ENCODE measurements around the gene TMEM208.

The TMEM208 gene

DNA sequence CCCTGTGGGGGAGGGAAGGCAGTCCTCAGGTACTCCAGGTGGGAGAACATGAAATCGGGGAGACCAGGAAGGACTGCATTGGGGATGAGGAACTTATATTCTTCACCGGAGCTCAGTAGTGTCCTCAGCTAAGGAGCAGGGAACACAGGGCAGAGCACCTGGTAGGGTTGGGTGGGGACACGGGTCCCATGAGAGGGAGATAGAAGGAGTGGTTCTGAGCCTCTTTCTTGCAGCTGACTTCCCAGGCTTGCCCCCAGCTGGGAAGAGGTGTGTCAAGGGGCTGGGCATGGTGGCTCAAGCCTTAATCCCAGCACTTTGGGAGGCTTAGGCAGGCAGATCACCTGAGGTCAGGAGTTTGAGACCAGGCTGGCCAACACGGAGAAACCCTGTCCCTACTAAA lies 18.3 kb downstream of the TMEM208 start:
- no peak for DNase-seq
- intact Hi-C loops (cut with DNase I), result no loop called here

DNA sequence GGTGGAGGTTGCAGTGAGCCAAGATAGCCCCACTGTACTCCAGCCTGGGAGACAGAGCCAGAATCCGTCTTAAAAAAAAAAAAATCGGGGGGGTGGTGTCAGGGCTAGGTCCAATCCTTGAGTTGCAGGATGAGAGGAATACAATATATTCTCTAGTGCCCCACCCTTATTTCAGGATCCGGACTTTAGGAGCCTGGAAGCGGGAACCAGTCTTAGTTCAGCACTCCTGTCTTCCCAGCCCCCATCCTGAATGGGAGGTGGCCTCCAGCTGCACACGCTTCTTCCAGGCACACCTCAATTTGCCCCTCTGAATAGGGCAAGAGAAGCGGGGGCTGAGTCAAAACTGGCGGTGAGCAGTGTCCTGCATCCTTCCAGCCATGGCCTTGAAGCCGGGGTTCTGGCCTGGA lies 18.7 kb downstream of the TMEM208 start:
- intact Hi-C loops (cut with DNase I), result no loop called here
- peak in 1 of 42 donors; percentile 37 for DNase-seq

DNA sequence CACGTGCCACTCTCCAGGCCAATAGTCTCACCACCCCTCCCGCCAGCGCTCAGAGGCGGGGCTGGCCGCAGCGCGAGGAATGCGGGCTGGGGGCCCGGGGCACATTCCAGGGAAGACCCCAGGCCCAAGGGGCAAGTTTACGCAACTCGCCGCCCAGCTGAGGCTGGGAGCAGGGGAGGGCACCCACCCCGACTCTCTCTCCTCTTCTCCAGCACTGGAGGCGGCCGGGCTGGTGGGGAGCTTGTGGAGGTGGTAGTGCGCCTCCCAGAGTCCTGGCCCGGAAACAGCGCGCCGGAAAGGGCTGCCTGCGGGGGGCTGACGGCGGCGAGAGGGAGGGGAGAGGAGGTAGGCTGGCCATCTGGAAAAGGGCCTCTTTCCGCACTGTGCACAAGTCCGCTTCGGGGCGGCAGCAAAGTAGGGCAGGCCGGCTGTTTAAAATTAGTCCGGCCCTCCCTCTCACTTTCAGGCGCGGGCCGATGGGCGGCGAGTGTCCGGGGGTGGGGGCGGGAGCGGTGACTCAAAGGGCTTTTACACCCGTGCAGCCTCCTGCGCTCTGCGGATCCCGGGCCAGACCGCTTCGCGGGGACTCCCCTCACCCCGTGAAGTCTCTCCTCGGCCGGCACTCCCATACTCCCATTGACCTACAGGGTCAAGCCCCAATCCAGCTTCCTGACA lies 19.3 kb downstream of the TMEM208 start:
- intact Hi-C loops (cut with DNase I), result no loop called here

DNA sequence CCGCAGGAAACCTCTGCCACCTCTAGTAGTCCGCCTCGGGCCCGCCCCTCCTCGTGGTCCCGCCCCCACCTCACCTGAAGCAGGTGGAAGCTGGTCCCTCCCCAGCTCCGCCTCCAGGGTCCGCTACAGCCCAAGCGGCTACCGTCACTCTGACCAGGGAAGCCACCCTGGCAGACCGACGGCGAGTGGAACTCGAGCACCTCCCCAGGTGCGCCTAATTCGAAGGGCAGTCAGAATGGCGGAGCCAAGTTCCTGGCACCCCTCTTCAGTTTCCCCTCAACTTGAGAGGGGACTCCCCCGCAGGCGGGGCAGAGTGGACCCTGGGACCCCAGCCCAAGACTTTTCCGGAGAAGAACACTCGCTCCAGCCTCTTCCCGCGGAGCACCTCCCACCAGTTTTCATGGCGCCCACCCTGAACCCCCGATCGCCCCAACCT lies 19.8 kb downstream of the TMEM208 start:
- peak in 7 of 42 donors; percentile 17 to 46 (median 33) for DNase-seq
- intact Hi-C loops (cut with DNase I), result no loop called here

More for the DNA sequence above, 19.3 kb downstream of the TMEM208 start:
- DNase-seq, result peak in 40 of 42 donors; percentile 24 to 81 (median 66)

DNA sequence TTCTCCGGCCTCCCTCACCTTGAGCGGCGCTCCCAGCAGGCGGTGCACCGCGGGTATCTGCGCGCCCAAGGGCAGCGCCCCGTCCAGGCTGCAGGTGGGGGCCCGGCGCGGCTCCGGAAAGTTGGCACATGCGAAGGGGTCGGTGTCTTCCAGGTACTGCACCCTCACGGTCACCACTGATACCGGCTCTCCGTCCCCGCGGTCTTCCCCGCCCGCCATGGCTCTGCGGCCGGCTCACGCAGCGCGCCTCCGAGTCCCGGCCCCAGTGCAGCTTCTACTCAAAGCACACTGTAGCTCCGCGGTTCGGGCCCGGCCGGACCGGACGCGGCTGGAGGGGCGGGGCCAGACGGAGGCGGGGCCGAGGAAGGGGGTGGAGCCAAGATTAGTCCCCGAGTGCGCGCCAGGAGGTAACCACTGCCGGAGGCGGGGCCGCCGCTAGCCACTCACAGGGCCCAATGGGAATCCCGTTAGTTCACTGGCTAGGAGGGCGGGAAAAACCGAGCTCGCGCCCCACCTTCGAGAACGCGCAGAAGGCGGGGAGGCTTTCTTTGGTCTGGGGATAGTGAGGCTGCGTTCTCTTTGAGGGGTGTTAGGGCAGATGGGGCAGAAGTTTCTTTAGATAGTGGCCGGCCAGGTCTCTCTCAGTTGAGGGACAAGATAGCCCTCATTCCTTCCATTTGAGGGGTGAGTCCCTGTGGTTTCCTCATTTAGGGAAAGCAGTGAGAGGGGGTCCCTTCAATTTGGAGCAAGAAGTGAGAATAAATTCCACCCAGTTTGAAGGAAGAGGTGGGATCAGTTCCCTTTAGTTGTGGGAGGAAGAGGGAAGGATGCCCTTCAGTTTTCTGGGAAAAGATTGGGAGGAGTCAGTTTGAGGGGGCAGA lies 20.5 kb downstream of the TMEM208 start, which contains the start of gene FHOD1:
TSS of gene FHOD1 (minus strand) at position 290 of the 881 bp plus-strand sequence. CDS start at position 219, 71 bp downstream.
- intact Hi-C loops (cut with DNase I), result no loop called here
- peak; percentile 89 to 98 (median 96) for DNase-seq

DNA sequence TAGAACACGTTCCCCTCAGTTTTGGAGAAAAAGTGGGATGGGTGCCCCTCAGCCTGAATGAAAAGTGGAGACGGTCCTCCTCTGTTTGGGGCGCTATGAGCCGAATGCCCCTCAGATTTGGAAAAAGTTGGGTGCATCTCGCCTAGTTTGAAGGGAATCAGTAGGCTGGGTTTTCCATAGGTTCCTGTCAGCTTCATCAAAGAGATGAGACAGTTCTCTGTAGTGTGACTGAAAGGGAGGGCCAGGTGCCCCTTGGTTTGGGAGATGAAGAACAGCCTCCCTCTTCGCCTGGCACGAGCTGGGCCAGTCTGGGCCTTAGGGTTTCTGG lies 21.1 kb downstream of the TMEM208 start:
- no peak for DNase-seq
- intact Hi-C loops (cut with DNase I), result no loop called here

DNA sequence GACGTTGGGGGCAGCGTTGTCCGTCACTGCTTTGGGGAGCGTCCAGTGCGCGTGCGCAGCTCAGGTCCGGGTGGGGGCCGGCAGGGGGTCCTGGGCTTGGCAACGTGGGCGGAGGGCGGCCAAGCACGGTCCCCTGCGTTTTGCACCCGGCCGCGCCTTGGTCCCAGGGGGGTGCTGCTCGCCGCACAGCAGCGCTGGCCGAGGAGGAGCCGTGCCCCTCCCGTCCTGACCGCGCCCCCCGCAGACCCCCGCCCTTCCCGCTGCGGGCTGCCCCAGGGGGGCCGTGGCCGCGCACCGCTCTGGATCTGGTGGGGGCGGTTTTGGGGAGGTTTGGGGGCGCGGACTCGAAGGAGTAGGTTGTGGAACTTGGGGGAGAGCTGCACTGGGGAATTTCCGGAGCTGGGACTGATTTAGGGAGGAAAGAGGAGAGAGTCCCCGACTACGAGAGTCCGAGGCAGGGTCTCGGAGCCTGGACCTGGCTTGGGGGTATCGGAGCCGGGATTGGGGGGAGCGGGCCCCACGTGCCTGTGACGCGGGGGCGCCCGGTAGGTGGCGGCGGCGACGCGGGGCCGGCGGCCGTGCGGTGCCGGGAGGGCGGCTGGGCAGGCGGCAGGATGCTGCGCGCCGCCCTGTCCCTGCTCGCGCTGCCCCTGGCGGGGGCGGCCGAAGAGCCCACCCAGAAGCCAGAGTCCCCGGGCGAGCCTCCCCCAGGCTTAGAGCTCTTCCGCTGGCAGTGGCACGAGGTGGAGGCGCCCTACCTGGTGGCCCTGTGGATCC lies 21.7 kb downstream of the TMEM208 start, which contains the start of gene SLC9A5:
TSS of gene SLC9A5 (plus strand) at position 579 of the 777 bp plus-strand sequence. CDS start at position 615, 36 bp downstream.
- DNase-seq, result peak in 16 of 42 donors; percentile 14 to 63 (median 42)
- intact Hi-C loops (cut with DNase I), result no loop called here

DNA sequence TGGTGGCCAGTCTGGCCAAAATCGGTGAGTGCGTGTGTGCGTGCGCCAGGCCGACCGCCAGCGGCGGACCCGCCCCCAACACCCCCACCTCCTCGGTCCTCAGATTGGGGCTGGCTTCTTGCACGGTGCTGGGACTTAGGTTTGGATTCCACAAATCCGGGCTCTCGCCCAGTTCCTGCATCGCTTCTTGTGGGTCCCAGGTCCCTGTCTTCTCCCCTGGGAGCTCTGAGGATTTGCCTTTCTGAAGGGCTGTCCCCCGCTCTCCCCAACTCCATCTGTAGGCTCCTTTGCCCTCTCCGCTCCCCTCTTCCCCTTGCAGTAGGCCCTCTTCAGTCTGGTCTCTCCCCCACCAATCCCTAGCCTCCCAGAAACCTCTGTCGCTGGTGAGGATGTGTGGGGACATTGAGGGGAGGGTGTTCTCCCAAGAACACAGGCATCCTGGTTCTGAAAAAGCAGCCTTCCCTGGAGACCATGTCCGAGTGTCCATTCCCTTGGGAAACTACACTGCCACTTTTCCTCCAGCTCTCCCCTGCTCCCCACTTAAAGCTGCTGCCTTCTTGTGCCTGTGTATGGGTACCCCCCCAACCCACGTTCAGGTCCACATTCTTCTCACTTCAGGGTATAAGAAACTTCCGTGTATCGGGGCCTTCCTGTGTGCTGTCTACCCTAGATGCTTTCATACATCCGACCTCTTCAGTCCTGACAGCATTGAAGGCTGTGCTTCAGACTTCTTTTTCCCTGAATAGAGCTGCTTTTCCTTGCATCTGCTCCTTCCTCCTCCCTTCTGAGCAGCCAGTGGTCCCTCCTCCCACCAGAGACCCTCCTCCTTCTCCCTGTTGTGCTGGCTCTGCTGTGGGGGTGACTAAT lies 22.5 kb downstream of the TMEM208 start:
- intact Hi-C loops (cut with DNase I), result loop anchor here (10.0 kb wide), 1 partner anchor 155 kb away; no protein-coding TSS in a partner anchor
- peak in 5 of 42 donors; percentile 15 to 39 (median 30) for DNase-seq

DNA sequence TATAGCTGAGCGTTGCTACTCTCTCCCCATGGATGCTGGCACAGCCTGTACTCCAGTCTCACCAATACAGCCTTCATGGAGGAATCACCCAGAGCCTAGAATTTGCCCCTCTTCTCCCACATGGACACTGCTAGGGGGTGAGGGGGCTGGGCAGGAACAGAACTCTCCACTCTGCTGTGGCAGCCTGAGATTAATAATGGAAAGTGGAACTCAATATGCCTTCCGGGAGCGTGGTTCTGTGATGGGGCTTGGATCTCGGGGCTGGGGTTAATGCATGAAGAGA lies 23.1 kb downstream of the TMEM208 start:
- peak in 1 of 42 donors; percentile 54 for DNase-seq
- intact Hi-C loops (cut with DNase I), result loop anchor here (10.0 kb wide), 1 partner anchor 155 kb away; no protein-coding TSS in a partner anchor

DNA sequence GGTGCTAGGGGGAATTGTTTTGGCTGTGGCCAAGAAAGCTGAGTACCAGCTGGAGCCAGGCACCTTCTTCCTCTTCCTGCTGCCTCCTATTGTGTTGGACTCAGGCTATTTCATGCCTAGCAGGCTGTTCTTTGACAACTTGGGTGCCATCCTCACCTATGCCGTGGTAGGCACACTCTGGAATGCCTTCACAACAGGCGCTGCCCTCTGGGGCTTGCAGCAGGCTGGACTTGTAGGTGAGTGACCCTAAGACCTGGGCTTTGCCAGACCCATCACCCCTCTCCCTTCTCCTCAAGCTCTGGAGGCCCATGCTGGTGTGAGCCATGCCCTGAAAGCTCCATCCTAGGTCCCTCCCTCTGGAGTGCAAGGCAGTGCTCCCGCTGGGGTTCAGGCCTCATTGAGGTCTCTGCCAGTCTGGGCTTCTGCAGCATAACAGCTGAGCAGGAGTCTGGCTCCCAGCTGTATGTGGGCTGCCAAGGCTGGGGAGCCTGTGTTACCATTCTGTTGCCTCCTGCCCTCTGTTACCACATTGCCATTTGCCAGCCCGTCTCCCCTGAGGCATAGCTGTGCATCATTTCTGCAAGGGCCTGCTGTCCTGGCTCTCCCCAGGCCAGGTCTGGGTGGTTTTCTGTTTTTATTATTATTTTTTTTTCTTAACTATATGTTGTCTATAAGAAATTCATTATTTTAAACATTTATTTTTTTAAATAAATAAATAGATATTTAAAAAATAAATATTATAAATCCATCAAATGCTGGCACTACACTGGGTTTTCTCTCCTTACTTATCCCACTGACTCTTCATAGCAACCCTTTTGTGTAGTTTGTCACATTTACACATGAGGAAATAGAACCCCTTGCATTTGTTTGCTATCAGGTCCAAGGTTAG lies 25.9 kb downstream of the TMEM208 start:
- intact Hi-C loops (cut with DNase I), result loop anchor here (10.0 kb wide), 1 partner anchor 152 kb away; no protein-coding TSS in a partner anchor
- DNase-seq, result peak in 7 of 42 donors; percentile 19 to 51 (median 39)

DNA sequence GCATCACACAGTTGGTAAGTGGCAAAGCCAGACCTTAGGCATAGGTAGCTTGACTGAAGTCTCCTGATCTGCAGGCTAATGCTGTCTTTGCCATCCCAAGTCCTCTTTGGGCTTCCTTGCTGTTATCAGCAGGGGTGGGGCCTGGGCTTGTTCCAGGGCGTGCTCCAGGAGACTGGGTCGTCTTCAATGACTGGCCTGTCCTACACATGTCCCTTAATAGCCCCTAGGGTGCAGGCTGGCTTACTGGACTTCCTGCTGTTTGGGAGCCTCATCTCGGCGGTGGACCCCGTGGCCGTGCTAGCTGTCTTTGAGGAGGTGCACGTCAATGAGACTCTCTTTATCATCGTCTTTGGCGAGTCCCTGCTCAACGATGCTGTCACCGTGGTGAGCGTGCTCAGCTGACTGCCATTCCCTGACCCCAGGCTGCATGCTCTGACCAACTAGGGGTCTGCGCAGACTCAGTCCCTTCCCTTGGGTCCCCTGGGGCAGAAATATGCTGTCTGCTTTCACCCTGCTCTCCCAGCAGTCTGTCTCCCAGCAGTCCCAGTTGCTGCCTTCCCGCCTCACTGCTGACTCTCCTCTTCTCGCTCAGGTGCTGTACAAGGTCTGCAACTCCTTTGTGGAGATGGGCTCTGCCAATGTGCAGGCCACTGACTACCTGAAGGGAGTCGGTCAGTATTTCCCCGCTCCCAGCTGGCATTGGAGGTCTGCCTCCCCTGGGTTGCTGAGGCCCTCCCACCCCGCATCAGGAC lies 28.0 kb downstream of the TMEM208 start:
- intact Hi-C loops (cut with DNase I), result loop anchor here (10.0 kb wide), 1 partner anchor 150 kb away; no protein-coding TSS in a partner anchor
- DNase-seq, result no peak

DNA sequence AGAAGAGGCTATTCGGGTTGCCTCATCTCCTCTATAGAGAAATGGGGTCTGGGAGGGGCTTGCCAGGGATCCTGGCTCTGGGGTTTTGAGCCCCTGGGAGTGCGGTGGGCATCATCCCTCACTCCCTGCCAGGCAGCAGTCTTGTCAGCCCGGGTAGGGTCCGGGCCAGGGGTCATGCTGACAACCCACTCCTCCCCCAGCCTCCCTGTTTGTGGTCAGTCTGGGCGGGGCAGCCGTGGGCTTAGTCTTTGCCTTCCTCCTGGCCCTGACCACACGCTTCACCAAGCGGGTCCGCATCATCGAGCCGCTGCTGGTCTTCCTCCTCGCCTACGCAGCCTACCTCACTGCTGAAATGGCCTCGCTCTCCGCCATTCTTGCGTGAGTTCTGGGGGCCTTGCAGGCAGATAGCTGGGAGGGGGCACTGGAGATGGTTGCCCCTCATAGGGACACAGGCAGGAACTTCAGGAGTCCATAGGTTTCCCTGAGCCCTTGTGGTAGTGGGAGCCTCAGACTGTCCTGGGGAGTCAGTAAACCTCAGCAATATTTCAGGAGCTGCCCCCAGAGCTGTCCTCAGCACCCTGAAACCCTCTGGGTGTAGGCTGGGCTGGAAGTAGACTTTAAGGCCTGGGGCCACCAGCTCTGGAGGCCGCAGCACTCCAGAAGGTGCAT lies 28.8 kb downstream of the TMEM208 start:
- DNase-seq, result no peak
- intact Hi-C loops (cut with DNase I), result loop anchor here (10.0 kb wide), 1 partner anchor 149 kb away; no protein-coding TSS in a partner anchor

DNA sequence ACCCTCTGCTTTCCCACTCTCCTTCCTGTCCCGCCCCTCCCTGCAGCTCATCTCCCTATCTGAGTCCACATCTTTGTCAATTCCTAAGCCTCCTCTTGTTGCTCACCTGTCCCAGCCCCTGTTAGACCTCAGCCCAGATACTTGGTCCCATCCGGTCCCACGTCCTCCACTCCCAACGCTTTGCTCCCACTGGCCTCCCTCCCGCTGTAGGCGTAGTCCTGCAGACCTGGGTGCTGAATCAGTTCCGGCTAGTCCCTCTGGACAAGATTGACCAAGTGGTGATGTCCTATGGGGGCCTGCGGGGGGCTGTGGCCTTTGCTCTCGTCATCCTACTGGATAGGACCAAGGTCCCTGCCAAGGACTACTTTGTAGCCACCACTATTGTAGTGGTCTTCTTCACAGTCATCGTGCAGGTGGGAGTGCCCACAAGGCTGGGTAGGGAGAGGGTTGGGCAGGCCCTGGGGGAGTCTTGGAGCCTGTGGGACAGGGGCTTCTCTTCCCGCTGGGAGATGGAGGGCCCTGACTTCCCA lies 29.8 kb downstream of the TMEM208 start:
- intact Hi-C loops (cut with DNase I), result loop anchor here (10.0 kb wide), 1 partner anchor 148 kb away; no protein-coding TSS in a partner anchor
- no peak for DNase-seq

DNA sequence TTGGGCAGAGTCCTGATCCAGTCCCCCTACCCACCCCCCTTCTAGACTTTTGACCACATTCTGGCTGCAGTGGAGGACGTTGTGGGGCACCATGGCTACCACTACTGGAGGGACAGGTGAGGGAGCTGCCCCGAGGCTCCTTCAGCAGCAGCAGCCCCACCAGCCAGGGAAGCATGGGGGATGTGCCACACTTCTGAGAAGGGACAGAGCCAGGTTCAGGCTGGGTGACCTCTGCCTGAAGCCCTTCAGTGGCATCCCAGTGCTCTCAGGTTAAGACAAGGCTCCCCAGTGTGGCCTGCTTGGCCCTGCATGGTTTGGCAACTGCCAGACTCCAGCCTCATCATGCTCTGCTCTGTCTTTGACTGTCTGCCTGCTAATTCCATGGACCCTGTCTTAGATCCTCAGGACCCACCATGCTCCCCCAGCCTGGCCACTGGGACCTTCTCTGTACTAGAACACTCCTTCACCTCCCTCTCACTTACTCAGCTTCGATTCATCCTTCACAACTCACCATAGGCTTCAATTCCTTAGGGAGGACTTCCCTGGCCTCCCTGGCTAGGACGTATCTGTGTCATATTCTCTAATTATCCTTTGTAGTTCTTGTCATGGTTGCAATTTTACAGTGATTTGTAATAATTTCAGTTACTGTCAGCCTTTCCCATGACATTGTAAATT lies 30.7 kb downstream of the TMEM208 start:
- intact Hi-C loops (cut with DNase I), result loop anchor here (10.0 kb wide), 1 partner anchor 147 kb away; no protein-coding TSS in a partner anchor
- no peak for DNase-seq
